GM12878 (cell line): ENCODE measurements around the gene PIEZO2. TPM values are rescaled to one million over a fixed set of nuclear protein-coding genes. Genes with fewer than 3 reads are reported as not detected.

Source experiments
- CEBPB ChIP-seq, 2 experiments: fragments of 150-350 bp in 1 of 2; IDR thresholded peaks; 2 replicates each; pipeline ENCODE4 v1.6.1; 2012 to 2014; ENCODE audit warnings: low read depth in 2 of 2, low read length in 2 of 2, borderline replicate concordance in 1 of 2, inconsistent platforms in 1 of 2
- CHD2 ChIP-seq: IDR thresholded peaks from 2 replicates; pipeline ENCODE4 v1.6.1; 2011; ENCODE audit warnings: low read depth, low read length, improper control_type of control experiment, borderline replicate concordance
- CREM ChIP-seq: IDR thresholded peaks from 2 replicates; pipeline ENCODE4 v1.6.1; 2014; ENCODE audit warnings: antibody characterized with exemption, low read depth
- DPF2 ChIP-seq: fragments of 450-650 bp; IDR thresholded peaks from 2 replicates; pipeline ENCODE4 v1.6.1; 2017; ENCODE audit warnings: mild to moderate bottlenecking
- EED ChIP-seq: sonication (generic); IDR thresholded peaks from 2 replicates; pipeline ENCODE4 v1.6.1; 2016; ENCODE audit warnings: antibody characterized with exemption, low read depth
- FOXM1 ChIP-seq: IDR thresholded peaks from 2 replicates; pipeline ENCODE4 v1.6.1; 2012; ENCODE audit warnings: low read depth, mild to moderate bottlenecking, inconsistent platforms, low read length, moderate library complexity
- JUND ChIP-seq: IDR thresholded peaks from 2 replicates; pipeline ENCODE4 v1.6.1; 2012; ENCODE audit warnings: low read depth, mild to moderate bottlenecking, low read length, improper control_type of control experiment, moderate library complexity
- LARP7 ChIP-seq: fragments of 450-650 bp; IDR thresholded peaks from 2 replicates; pipeline ENCODE4 v1.6.1; 2017; ENCODE audit warnings: mild to moderate bottlenecking
- MEF2B ChIP-seq: fragments of 450-650 bp; IDR thresholded peaks from 2 replicates; pipeline ENCODE4 v1.6.1; 2018; ENCODE audit warnings: mild to moderate bottlenecking, moderate library complexity; ENCODE audit not compliant: partially characterized antibody, poor library complexity, severe bottlenecking
- MYB ChIP-seq: fragments of 150-350 bp; IDR thresholded peaks from 2 replicates; pipeline ENCODE4 v1.6.1; 2014; ENCODE audit warnings: mild to moderate bottlenecking, low read depth, low read length, borderline replicate concordance
- MYC ChIP-seq: IDR thresholded peaks from 2 replicates; pipeline ENCODE4 v1.6.1; 2011; ENCODE audit warnings: mild to moderate bottlenecking, low read length, moderate library complexity, inconsistent platforms; ENCODE audit not compliant: insufficient read depth, insufficient replicate concordance, insufficient read length, severe bottlenecking
- NFIC ChIP-seq: IDR thresholded peaks from 2 replicates; pipeline ENCODE4 v1.6.1; 2012; ENCODE audit warnings: low read depth, mild to moderate bottlenecking, inconsistent platforms, low read length, moderate library complexity
- NFXL1 ChIP-seq: fragments of 450-650 bp; IDR thresholded peaks from 2 replicates; pipeline ENCODE4 v1.6.1; 2017; ENCODE audit warnings: antibody characterized with exemption, mild to moderate bottlenecking, borderline replicate concordance
- NFYA ChIP-seq: IDR thresholded peaks from 2 replicates; pipeline ENCODE4 v1.6.1; 2011; ENCODE audit warnings: low read depth, mild to moderate bottlenecking, low read length, improper control_type of control experiment, borderline replicate concordance
- NR2C2 ChIP-seq: IDR thresholded peaks from 2 replicates; pipeline ENCODE4 v1.6.1; 2011; ENCODE audit warnings: borderline replicate concordance, low read depth; ENCODE audit not compliant: control insufficient read depth, insufficient read length
- RB1 ChIP-seq: fragments of 450-650 bp; formaldehyde crosslinking; IDR thresholded peaks from 2 replicates; pipeline ENCODE4 v1.6.1; 2017; ENCODE audit warnings: mild to moderate bottlenecking, borderline replicate concordance
- RCOR1 ChIP-seq: conservative IDR thresholded peaks from 2 replicates; pipeline ENCODE4 v1.6.1; 2012; ENCODE audit warnings: low read depth, low read length, improper control_type of control experiment
- SMARCA5 ChIP-seq: fragments of 450-650 bp; IDR thresholded peaks from 2 replicates; pipeline ENCODE4 v1.6.1; 2017; ENCODE audit warnings: mild to moderate bottlenecking
- SMC3 ChIP-seq: IDR thresholded peaks from 2 replicates; pipeline ENCODE4 v1.6.1; 2011; ENCODE audit warnings: low read length, improper control_type of control experiment, borderline replicate concordance
- SP1 ChIP-seq: IDR thresholded peaks from one replicate; pipeline ENCODE4 v1.6.1; 2011; ENCODE audit warnings: low read depth, low read length
- SUZ12 ChIP-seq: fragments of 200-600 bp; sonication (generic); IDR thresholded peaks from one replicate; pipeline ENCODE4 v1.6.1; 2018; ENCODE audit warnings: antibody characterized with exemption, mild to moderate bottlenecking; ENCODE audit not compliant: unreplicated experiment
- TAF1 ChIP-seq: IDR thresholded peaks from 2 replicates; pipeline ENCODE4 v1.6.1; 2011; ENCODE audit warnings: mild to moderate bottlenecking, low read depth, low read length, borderline replicate concordance
- TCF7 ChIP-seq: IDR thresholded peaks from 2 replicates; pipeline ENCODE4 v1.6.1; 2014; ENCODE audit warnings: antibody characterized with exemption, borderline replicate concordance
- ZNF622 ChIP-seq: fragments of 450-650 bp; IDR thresholded peaks from 2 replicates; pipeline ENCODE4 v1.6.1; 2017; ENCODE audit warnings: mild to moderate bottlenecking, inconsistent platforms
- polyA plus RNA-seq, 11 experiments: library from polyadenylated mRNA; depleted of rRNA in 4 of 11; unstranded in 6 of 11; stranded (reverse) in 5 of 11; fragments of >200 nt; fragmentation: Nextera tagmentation in 4 of 11; fragmentation: Illumina TruSeq in 1 of 11; extraction: Ambion mirVana in 4 of 11; extraction: Trizol in 1 of 11; gene quantifications; 1 replicate in 1 of 11; 2 replicates in 10 of 11; pipeline versions ENCODE4 v1.2.1 to v1.2.3, GENCODE V29; 2011 to 2016; ENCODE audit warnings: inconsistent platforms in 2 of 11, missing spikeins in 2 of 11, low read depth in 1 of 11
- total RNA-seq, 4 experiments: library from RNA; depleted of rRNA in 3 of 4; stranded (reverse); fragments of >200 nt in 3 of 4; fragmentation: Illumina TruSeq in 1 of 4; extraction: Trizol in 1 of 4; gene quantifications; 2 replicates each; pipeline versions ENCODE4 v1.2.1 to v1.2.3, GENCODE V29; 2013 to 2021
- TF ChIP-seq, protein P1 (sequence below): fragments of 450-650 bp; IDR thresholded peaks from 2 replicates; pipeline ENCODE4 v1.6.1; 2016; ENCODE audit warnings: mild to moderate bottlenecking
- TF ChIP-seq, protein P2 (sequence below): fragments of 450-650 bp; IDR thresholded peaks from 2 replicates; pipeline ENCODE4 v1.6.1; 2017; ENCODE audit warnings: antibody characterized with exemption, mild to moderate bottlenecking, moderate library complexity
- TF ChIP-seq, protein P3 (sequence below): IDR thresholded peaks from 2 replicates; pipeline ENCODE4 v1.6.1; 2011; ENCODE audit warnings: low read depth, low read length, improper control_type of control experiment, borderline replicate concordance

The PIEZO2 gene
- total and polyA plus RNA-seq, 10 of the 15 experiments (the other 5 are each of a cell fraction or from before 2014, with no cell fraction given), result 6.7 to 42.3 (median 27.4) TPM

DNA sequence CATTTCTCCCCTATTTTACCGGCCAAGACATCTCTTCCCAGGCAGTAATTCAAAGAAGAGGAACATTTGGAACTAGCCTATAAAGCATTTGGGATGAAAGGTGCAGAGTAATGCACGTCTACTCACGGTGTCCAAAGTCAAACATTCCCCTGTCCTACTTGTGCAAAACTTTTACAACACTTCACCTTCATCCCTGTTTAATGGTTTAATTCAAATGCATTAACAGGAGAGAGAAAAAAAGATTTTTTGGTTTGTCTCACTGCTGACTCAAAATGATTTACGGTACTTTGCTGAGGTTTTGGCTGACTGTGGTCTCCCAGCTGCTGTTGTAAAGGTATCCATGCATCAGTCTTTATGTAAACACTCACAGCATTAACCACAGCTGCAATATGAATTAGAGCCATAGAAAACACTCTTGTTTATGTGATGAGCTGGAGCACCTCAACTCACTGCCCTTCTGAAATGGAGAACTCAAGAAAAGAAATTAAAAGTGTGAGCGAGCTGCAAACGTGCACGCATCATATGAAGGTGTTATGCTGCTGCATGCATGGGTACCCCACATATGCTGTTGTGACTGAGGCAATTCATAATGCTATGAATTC lies 220.5 kb downstream of the PIEZO2 start (continued):
- TF ChIP-seq MYC (no peak), EED (peak; percentile 90), SUZ12 (no peak), NR2C2 (no peak), NFYA (no peak), NFIC (peak; percentile 90), ZNF622 (no peak), DPF2 (peak; percentile 77; the same call in 1 of the 2 replicates), TAF1 (no peak), CREM (peak; percentile 88), TCF7 (peak; percentile 67; the same call in 1 of the 2 replicates), FOXM1 (peak; percentile 93), RB1 (no peak), SP1 (peak; percentile 54), LARP7 (no peak), RCOR1 (no peak), MEF2B (peak; percentile 29), JUND (peak; percentile 80), SMC3 (no peak), SMARCA5 (no peak), NFXL1 (no peak), MYB (no peak), CEBPB (IDR thresholded peaks at IDR 0.05; ENCODE audit: borderline replicate concordance in 1 of 2, low read depth in 2 of 2, low read length in 2 of 2) (peak in 1 of 2 experiments; percentile 82; a peak in 2 of 4 replicates), CHD2 (peak; percentile 60)
- TF ChIP-seq, protein P1, sequence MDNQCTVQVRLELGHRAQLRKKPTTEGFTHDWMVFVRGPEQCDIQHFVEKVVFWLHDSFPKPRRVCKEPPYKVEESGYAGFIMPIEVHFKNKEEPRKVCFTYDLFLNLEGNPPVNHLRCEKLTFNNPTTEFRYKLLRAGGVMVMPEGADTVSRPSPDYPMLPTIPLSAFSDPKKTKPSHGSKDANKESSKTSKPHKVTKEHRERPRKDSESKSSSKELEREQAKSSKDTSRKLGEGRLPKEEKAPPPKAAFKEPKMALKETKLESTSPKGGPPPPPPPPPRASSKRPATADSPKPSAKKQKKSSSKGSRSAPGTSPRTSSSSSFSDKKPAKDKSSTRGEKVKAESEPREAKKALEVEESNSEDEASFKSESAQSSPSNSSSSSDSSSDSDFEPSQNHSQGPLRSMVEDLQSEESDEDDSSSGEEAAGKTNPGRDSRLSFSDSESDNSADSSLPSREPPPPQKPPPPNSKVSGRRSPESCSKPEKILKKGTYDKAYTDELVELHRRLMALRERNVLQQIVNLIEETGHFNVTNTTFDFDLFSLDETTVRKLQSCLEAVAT, result peak; percentile 74; the same call in 1 of the 2 replicates
- TF ChIP-seq, protein P2, sequence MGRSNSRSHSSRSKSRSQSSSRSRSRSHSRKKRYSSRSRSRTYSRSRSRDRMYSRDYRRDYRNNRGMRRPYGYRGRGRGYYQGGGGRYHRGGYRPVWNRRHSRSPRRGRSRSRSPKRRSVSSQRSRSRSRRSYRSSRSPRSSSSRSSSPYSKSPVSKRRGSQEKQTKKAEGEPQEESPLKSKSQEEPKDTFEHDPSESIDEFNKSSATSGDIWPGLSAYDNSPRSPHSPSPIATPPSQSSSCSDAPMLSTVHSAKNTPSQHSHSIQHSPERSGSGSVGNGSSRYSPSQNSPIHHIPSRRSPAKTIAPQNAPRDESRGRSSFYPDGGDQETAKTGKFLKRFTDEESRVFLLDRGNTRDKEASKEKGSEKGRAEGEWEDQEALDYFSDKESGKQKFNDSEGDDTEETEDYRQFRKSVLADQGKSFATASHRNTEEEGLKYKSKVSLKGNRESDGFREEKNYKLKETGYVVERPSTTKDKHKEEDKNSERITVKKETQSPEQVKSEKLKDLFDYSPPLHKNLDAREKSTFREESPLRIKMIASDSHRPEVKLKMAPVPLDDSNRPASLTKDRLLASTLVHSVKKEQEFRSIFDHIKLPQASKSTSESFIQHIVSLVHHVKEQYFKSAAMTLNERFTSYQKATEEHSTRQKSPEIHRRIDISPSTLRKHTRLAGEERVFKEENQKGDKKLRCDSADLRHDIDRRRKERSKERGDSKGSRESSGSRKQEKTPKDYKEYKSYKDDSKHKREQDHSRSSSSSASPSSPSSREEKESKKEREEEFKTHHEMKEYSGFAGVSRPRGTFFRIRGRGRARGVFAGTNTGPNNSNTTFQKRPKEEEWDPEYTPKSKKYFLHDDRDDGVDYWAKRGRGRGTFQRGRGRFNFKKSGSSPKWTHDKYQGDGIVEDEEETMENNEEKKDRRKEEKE, result no peak
- TF ChIP-seq, protein P3, sequence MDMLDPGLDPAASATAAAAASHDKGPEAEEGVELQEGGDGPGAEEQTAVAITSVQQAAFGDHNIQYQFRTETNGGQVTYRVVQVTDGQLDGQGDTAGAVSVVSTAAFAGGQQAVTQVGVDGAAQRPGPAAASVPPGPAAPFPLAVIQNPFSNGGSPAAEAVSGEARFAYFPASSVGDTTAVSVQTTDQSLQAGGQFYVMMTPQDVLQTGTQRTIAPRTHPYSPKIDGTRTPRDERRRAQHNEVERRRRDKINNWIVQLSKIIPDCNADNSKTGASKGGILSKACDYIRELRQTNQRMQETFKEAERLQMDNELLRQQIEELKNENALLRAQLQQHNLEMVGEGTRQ, result no peak; the same call in 1 of the 2 replicates
